Measurements from ENCODE around the gene NIPA2. TPM values are rescaled to one million over a fixed set of nuclear protein-coding genes. Genes with fewer than 3 reads are reported as not detected.

The NIPA2 gene
- total RNA-seq, 4 donors from 2014 or later, result 6.5 to 61.2 (median 22.1) TPM

- no peaks in the 10 kb centered on the region for H3K27me3 ChIP-seq
- no peaks in the 10 kb centered on the region for H3K4me1 ChIP-seq
- intact Hi-C loops (cut with DNase I; ENCODE audit: low total_unique reads), result no loop called here
- no peaks in the 10 kb centered on the region for H3K36me3 ChIP-seq
- H3K9me3 ChIP-seq, result no peaks in the 10 kb centered on the region
- DNase-seq, result no peak
- H3K27ac ChIP-seq, result no peak overlapping the region
- H3K4me3 ChIP-seq, result no peak overlapping the region
- TF ChIP-seq POLR2A (IDR thresholded peaks at IDR 0.05) (no peak), CTCF (IDR thresholded peaks at IDR 0.05) (no peak)
These were observed 65.6 kb downstream of the NIPA2 start for GRCh38 chr15:22903961-22904534.

- H3K27ac ChIP-seq, result no peak overlapping the region
- H3K36me3 ChIP-seq, result no peaks in the 10 kb centered on the region
- no peaks in the 10 kb centered on the region for H3K9me3 ChIP-seq
- no peak for DNase-seq
- TF ChIP-seq POLR2A (IDR thresholded peaks at IDR 0.05) (no peak), CTCF (IDR thresholded peaks at IDR 0.05) (no peak)
- no peak overlapping the region for H3K4me3 ChIP-seq
- no peaks in the 10 kb centered on the region for H3K4me1 ChIP-seq
- H3K27me3 ChIP-seq, result no peaks in the 10 kb centered on the region
- intact Hi-C loops (cut with DNase I; ENCODE audit: low total_unique reads), result no loop called here
These were observed 66.3 kb downstream of the NIPA2 start for GRCh38 chr15:22904736-22905135.

- intact Hi-C loops (cut with DNase I; ENCODE audit: low total_unique reads), result no loop called here
- Histone ChIP-seq H3K9me3 (no peaks in the 10 kb centered on the region), H3K27ac (no peak overlapping the region), H3K4me3 (no peak overlapping the region), H3K36me3 (no peaks in the 10 kb centered on the region), H3K27me3 (no peaks in the 10 kb centered on the region), H3K4me1 (no peaks in the 10 kb centered on the region)
- TF ChIP-seq POLR2A (IDR thresholded peaks at IDR 0.05), result no peak
- no peak for TF ChIP-seq CTCF (IDR thresholded peaks at IDR 0.05)
- no peak for DNase-seq
These were observed 68.9 kb downstream of the NIPA2 start for GRCh38 chr15:22907161-22907950.

- no peaks in the 10 kb centered on the region for H3K9me3 ChIP-seq
- H3K36me3 ChIP-seq, result no peaks in the 10 kb centered on the region
- H3K4me1 ChIP-seq, result no peaks in the 10 kb centered on the region
- H3K27me3 ChIP-seq, result no peaks in the 10 kb centered on the region
- no peak overlapping the region for H3K4me3 ChIP-seq
- DNase-seq, result no peak
- intact Hi-C loops (cut with DNase I; ENCODE audit: low total_unique reads), result no loop called here
- TF ChIP-seq POLR2A (IDR thresholded peaks at IDR 0.05) (no peak), CTCF (IDR thresholded peaks at IDR 0.05) (no peak)
- H3K27ac ChIP-seq, result no peak overlapping the region
These were observed 70.4 kb downstream of the NIPA2 start for GRCh38 chr15:22908830-22909229.

- H3K4me3 ChIP-seq, result no peak overlapping the region
- H3K27ac ChIP-seq, result no peak overlapping the region
- H3K27me3 ChIP-seq, result no peaks in the 10 kb centered on the region
- no peaks in the 10 kb centered on the region for H3K4me1 ChIP-seq
- DNase-seq, result no peak
- no peak for TF ChIP-seq CTCF (IDR thresholded peaks at IDR 0.05)
- TF ChIP-seq POLR2A (IDR thresholded peaks at IDR 0.05), result no peak
- no peaks in the 10 kb centered on the region for H3K9me3 ChIP-seq
- H3K36me3 ChIP-seq, result no peaks in the 10 kb centered on the region
- intact Hi-C loops (cut with DNase I; ENCODE audit: low total_unique reads), result no loop called here
These were observed 72.8 kb downstream of the NIPA2 start for GRCh38 chr15:22911306-22911705.

Measured in uterus (tissue), 4 donors.